GM21360 (cell line): ENCODE results near the gene HES6.
"Not testable (repeated sequence)": the region's sequence is repeated elsewhere in the genome, so short reads cannot be mapped to it uniquely, and the experiment has no call there.

ENCODE experiments used
- ATAC-seq: cut with Tn5 transposase; IDR thresholded peaks from one replicate; pipeline ENCODE4 v1.9.1; 2021; ENCODE audit warnings: mild to moderate bottlenecking, moderate library complexity; ENCODE audit not compliant: unreplicated experiment

HES6 gene

DNA sequence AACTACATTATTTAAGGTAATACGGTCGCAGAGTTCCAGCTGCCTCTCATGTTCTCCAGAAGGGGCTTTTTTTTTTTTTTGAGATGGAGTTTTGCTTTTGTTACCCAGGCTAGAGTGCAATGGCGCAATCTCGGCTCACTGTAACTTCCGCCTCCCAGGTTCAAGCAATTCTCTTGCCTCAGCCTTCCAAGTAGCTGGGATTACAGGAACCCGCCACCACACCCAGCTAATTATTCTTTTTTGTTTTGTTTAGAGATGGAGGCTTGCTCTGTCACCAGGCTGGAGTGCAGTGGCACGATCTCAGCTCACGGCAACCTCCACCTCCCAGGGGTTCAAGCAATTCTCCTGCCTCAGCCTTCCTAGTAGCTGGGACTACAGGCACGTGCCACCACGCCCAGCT lies 33.6 kb upstream of the HES6 start:
- ATAC-seq, result not testable (repeated sequence)

DNA sequence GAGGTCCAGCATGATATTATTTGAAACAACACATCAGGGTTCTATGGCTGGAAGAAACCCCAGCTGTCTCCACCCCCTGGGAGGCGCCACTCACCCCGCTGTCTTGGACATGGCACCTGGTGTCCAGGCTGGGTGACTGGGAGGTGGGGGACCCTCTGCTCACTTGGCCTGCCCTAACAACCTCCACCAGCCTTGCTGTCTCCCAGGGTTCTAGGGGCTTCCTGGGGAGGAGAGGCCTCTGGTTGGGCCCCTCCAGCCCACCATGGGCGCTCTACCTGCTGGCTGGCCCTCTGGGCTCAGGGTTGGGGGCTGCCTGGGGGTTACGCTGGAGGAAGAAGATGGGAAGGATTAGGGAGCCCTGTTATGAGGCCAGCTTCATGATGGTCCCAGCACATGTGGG lies 32.3 kb upstream of the HES6 start:
- ATAC-seq, result no peak

DNA sequence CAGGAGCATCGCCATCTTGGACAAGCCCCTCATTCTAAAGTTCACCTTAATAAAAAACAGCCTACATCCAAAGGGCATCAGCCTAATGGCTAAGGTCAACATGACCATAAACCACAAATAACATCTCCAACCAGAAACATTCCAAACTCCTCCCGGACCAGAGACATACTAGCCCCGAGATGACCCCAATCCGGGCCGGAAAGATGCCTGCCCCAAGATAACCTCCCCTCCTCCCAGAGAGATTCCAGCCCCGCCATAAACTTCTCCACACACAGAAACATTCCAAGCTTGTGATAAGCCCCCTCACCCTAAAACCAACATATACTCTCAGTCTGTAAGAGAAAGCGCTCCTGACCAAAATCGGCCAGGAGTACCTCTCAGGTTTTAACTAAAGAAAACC lies 31.8 kb upstream of the HES6 start:
- not testable (repeated sequence) for ATAC-seq

DNA sequence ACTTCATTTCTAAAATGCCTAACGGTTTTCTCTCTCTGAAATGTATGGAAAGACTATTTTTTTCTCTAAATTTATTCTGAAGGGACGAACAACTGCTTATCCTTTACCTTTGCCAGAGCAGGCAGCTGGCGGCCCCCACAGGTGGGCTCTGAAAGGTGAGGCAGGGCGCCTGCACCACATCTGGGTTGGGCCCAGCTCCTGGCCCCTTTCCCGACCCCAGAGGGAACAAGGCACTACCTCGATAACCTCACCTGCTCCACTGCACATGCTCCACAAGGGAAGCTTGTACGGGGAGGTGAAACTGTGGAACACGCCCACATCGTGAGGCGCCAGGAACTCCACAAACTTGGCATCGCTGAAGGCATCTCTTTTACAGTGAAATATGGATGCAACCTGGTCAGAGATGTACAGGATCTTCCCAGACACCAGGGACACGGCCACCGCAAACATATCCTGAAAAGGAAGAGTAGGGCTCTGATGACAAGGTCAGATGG lies 31.3 kb upstream of the HES6 start:
- ATAC-seq, result no peak

DNA sequence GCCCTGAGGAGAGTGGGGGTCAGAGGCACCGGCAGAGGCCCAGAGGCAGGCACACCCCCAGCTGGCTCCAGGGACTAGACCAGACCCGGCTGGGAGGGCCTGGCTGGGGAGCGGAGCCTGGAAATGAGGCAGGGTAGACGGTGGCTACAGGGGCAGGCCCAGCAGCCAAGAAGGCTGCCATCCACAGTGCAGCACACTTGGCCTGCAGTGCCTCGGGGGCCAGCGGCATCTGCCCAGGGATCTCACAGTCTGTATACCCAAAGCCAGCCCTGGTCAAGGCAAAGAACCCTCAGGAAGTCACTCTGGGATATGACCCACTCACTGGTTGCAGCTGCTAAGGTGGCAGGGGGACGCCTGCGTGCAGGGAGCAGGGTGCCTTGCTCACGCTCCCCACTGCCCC lies 30.8 kb upstream of the HES6 start:
- no peak for ATAC-seq

DNA sequence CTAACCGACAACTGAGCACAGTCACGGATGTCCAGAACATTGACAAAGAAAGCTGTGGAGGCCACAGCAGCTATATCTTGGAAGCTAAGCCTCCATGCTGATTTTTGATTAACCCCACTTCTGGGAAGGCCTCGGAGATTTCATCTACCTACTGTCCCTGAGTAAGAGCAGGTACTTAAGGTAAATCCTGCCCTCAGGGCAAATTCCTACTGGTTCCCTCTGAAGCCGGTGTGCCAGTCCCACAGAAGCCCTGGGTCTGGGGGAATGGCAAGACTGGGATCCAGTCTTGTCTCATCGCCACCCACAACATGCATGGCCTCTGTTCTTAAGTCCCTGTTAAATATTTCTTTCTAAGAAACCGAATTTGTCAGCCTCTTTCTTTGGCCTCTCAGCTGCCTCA lies 29.9 kb upstream of the HES6 start:
- ATAC-seq, result no peak

DNA sequence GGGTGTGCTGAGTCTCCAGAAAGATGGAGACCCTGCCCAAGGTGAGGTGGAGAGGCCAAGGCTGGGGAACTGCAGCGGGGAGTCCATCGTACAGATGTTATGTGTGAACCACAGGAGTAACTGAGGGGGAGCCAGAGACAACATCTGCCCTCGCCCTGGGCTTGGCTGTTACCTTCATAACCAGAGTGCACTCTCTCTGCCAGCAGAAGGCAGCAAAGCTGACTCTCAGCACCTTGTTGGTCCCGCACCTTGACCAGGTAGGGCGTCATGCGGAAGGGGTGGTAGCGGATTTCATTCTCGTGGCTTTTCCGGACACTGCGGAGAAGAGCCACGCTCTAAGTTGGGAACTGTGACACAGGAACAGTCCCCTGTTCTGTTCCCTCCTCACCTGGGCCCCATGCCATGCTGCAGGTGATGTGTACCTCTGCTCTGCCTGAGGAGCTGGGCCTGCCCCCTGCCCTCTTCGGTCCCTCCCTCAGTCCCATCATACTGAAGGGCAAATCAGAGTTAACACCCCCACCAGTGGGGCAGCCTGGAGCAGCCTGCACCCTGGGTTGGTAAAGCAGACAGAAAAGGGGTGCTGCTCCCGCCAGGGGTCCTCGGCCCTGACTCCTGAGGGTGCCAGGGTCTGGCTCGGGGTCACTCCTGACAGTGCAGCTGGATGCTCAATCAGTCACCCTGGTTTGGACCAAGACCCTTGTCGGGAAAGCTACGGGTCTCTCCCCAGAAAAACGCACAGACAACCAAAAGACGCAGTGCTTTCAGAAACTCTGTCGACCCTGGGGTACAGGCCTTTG lies 28.2 kb upstream of the HES6 start:
- ATAC-seq, result no peak

DNA sequence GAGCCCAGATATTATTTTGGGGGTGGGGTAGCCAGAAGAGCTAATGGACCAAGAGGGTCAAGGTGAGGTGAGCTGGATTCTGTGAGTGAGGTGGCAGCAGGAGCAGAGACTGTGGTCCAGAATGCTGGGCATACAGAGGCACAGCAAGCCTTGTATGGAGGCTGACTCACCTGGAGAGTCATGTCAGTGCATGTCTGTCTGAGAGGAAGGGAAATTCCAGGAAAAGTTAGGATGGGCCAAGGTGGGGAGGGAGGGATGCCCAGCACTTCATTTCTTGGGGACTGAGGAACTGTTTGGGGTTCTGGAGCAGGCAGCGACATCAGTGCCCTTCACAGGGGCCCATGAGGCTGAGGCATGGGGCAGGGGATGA lies 27.5 kb upstream of the HES6 start:
- no peak for ATAC-seq

DNA sequence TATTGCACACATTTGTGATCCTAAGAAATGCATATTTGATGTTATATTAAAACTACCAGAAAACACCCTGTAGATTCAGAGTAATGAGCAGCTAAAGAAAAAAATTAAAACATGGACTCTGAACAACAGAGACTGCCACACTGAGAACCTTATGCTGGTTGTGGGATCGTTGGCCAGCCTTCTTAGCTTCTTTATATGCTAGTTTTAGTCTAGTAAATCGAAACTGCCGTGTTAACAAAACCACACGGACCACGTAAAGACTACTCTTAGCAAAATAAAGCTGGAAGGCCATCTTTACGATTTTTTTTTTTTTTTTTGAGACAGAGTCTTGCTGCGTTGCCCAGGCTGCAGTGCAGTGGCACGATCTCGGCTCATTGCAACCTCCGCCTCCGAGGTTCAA lies 25.8 kb upstream of the HES6 start:
- ATAC-seq, result no peak

DNA sequence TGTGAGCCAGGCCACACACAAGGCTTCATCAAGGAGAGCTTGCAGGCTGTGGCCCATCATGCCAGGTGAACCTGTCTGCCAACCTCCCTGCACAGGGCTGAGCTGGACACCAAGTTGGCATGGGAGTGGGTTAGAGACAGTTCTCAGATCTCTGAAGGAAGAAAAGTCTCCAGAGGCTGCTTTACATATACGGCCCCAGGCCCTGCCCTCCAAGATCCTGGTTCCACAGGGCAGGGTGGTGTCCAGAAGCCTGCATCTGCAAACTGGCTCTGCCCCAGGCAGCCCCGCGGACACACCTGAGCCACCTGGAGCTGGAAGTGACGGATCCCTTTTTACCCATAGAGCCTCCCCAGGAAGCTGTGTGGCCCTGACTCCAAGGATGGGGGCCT lies 24.2 kb upstream of the HES6 start:
- ATAC-seq, result no peak

DNA sequence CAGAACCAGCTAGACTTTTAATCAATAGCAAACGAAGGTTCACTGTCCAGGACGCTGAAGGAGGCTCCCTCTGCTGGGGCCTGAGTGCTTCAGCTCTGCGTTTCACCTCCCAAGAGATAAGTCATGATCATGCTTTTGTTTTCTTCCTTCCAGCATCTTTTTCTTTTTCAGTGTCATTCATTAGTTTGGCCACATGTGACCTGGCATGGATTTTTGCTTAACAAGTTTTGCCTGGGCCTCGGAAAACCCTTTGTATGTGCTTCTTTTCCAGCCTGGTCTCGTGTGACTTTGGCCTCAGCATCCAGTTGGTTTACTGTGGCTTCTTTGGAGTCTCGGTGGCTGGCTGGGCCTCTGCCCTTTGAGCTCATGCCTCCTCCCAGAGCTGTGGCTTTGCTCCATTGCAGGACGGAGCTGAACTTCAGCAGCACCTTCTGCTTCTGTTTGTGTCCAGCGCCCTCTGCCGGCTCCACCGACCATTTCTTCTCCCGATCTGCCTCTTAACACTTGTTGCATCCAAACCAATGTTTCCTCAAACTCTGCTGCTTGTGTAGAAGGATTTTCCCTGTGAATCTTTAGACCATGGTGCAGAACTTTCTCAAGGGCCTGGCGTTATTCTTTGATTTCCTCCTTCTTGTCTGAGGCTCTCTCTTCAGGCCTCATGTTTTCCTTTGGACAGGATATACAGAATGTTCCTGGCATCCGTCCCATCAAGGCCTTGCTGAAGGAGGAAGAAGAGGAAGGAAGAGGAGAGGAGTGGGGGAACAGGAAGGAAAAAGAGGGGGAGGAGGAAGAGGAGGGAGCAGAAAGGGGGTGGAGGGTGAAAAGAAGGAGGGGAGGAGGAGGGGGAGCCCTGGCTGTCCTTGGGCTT lies 23.6 kb upstream of the HES6 start:
- no peak for ATAC-seq

DNA sequence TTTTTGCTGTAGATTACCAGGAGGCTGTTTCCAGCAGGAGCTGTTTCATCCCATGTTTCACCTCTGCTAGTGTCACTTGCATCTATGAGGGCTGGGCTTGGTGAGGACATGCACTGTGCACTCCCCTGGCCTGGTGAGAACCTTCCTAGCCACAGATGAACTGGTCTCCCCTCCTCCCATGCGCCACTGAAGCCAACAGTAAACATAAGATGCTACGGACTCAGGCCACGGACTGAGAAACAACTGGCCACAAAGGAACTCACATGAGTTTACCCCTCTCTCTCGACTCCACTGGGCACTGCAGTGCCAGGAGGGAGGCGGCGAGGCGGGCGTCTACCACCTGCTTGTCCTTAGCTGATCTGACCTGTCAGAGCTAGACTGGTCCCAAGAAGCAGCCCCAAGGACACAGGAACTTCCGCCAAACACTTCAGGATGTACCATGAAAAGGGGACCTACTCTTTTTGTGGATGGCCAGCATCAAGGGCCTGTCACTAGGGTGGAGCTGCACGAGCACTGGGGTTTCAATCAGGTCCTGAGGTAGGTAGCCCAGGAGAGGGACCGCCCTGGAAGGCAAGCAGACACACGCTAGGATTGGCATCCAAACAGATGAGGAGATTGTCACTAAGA lies 22.8 kb upstream of the HES6 start:
- no peak for ATAC-seq

DNA sequence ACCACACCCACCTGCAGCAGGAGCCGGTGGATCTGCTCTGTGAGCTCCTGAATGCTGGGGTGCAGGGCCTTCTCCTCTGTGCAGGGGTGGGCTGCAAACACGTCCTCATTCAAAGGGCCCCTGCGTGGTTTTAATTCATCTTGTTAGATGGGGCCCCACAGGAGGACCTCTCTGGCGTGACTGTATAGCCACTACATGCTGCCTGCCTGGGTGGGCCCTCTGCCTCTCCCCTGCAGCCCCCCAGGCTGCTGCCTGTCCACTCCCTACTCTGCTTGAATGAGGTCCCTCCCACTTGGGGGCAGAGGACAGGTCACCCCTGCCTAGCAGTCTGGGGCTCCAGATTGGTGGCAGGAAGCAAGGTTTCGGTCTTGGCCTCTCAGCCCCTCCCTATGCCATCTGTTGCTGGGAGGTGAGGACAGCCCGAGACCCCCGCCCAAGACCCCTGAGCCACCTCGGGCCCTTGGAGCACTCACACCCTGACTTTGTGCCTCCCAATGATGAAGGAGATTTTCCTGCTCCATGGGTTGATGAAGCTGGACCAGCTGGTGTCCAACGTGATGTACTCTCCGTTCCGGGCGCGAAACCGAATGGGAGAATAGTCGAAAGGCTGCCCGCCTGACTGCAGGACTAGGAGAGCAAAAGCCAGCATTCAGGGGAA lies 22.0 kb upstream of the HES6 start:
- no peak for ATAC-seq

DNA sequence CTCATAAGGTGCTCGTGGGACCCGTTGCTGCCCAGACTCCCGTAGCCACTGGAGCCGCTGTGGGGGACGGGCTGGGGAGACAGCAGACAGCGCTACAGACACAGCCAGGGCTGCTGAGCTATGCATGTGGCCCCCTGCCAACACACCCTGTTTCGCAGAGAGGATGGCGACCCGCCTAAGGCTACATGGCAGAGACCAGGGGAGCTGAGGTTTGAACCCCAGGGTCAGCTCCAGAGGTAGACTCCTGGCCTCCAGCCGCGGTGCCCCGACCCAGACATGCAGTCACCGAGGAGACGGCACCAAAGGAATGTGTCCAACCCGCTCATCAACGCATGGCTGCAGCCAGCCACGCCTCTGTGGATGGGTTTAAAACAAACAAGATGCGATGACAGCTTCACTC lies 21.0 kb upstream of the HES6 start:
- no peak for ATAC-seq

DNA sequence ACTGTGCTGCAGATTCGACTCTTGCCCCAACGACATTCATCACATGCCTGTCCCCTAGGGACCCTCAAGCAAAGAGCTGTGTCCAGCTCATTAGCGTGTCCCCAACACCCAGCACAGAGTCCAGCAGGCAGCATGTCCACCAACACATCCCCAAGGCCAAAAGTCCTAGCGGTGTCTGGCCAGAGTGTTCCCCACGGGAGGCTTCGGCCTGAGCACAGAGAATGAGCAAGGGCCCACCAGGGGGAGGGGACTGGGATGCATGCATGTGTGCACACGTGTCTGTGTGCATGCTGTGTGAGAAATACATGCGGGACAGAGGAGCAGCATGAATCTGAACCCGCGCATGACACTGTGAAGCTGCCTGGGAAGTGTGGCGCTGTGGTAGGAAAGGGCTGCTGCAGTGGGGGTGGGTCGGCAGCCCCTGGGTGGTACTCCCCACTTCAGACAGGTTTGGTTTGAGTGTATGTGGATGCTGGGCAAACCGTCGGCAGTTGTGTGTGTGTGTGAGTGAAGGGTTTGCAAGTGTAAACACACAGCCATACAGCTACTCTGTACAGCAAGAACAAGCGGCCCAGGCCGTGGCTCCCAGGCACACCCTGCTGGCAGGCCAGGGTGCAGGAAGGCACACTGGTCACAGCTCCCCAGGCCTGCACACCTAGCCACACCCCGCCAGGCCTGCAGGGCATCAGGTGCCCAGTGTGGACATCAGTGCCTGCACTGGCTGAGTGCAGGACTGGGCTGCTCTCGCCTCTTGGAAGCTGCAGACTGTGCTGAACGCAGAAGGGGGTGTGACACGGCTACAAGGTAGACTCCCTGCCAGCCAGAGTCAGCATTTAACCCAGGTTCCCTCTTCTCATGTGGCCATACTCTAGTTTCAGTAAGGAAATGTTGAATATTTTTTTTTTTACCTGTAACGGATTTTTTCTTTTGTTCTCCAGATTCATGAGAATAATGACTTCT lies 19.5 kb upstream of the HES6 start:
- no peak for ATAC-seq

DNA sequence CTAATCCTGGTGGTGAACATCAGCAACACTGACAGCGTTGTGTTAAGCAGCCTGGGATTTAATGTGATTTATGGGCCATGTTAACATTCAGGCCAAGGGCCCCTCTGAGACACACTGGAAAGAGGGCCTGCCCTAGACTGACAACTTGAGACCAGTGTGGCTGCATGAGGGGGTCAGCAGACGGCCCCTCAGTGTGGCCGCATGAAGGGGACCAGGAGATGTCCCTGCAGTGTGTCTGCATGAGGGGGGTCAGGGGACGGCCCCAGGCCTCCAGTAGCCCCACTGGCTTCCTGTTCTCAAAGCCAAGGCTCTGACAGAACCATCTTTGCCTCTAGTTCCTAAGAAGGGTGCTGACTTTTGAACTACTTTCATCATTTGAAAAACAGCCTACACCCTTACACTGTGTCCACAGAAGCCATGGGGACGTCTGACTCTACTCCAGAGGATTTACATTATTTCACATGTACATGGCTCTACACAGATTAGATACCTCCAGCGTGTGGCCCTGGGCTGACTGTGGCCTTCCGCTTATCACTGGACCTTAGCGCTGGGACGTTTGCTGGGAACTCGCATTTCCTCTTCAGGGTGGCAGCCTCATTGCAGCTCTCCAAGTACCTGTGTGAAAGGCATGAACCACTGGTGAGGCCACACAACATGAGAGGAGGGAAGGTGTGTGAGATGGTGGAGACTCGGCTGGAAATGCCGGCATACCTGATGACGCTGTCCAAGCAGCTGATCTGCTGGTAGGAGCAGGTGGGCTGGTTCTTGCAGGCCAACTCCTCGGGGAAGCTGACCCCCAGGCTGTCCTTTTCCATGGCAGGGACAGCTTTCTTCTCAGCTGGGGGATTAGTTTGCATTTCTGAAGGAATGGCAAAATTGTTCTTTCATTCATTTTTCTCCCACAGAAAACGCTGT lies 18.2 kb upstream of the HES6 start:
- no peak for ATAC-seq

DNA sequence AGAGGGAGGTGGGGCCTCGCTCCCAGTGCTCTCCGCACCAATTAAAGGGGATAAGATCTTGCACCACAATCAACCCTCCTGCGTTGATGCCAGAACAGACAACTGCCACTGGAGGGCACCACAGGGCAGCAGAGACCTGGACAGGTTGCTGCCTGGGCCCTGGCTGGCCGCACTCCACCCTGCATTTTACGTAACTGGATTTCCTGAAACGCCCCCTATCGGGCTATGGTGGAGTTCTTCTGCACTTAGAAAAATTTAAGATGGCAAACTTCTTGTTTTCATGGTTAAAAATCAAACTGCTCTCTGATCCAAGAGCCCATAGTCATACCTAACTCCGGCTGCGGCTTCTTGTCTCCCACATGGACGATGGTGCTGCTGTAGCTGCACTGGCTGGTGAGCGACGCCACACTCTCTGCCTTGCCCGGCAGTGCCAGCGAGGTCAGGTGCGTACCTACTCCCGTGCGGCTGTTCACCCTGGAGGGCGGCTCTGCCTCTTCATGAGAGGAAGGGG lies 16.8 kb upstream of the HES6 start:
- ATAC-seq, result no peak

DNA sequence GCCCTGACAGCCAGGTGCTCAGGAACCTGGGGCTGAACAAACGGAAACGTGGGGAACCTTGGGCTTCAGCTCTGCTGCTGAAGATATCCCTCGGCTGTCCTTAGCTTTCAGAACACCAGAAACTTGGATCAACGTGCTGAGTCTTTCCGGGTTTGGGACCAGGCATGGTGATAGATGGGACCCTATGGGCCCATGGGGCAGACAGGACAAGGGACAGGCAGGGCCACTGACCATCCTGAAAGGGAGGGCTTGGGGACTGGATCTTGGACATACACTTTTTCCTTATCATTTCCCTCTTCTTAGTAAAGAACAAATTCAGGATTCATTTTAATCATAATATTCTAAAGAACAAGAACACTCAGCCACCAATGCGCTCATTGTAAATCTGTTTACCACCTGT lies 16.3 kb upstream of the HES6 start:
- no peak for ATAC-seq

DNA sequence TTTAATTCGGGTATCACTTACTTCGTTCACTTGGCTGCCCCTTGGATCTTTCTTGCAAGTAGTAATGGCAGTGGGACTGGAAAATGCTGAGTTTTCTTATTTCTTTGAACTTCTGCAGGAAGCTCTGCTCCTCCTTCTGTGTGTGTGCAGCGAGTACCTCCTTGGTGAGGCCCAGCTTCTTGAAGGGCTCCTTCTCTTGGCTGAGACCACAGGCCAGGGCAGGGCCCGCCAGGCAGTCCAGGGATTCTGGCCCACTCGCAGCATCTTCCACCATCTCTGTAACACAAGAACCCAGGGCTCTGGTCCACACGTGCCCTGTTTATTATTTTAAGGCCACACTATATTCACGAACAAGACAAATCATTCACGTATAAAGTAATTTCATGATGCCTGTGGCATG lies 15.8 kb upstream of the HES6 start:
- no peak for ATAC-seq
